Esophagus muscularis mucosa (tissue), 4 donors: ENCODE data around the gene MSN.

Experiments used
- CTCF ChIP-seq, 3 experiments: fragments of 200-600 bp in 2 of 3; fragments of 450-650 bp in 1 of 3; sonication (generic) in 2 of 3; IDR thresholded peaks; one replicate each; pipeline ENCODE4 v1.5.1; 2017 to 2019; ENCODE audit warnings: antibody characterized with exemption in 3 of 3, mild to moderate bottlenecking in 2 of 3, moderate library complexity in 1 of 3
- EP300 ChIP-seq: sonication (generic); formaldehyde crosslinking; IDR thresholded peaks from one replicate; pipeline ENCODE4 v1.6.1; 2017; ENCODE audit warnings: antibody characterized with exemption
- POLR2A ChIP-seq: fragments of 450-650 bp; IDR thresholded peaks from one replicate; pipeline ENCODE4 v1.6.1; 2017; ENCODE audit warnings: antibody characterized with exemption, moderate library complexity, mild to moderate bottlenecking, low read depth

DNA sequence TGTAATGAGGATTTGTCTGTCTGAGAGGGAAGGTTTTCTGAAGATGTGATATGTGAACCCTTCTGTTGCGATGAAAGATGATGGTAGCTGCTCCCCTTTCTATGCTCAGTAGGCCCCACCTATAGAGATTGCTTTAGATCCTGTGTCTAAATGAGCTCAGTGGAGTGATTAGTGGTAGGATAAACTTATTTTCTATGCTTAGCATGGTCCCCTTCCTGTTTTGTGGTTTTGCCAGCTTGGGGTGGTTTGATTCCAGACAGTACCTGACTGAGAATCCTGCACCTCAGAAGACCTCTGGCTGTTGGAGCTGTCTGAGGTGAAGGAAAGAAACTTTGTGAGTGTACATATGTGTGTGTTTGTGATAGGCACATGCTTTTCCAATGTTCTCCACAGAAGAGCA lies 17.7 kb downstream of the MSN start:
- TF ChIP-seq CTCF (IDR thresholded peaks at IDR 0.05): no peak
- TF ChIP-seq EP300: no peak
- TF ChIP-seq POLR2A: no peak
